Measurements from ENCODE around the gene POLG2. TPM values are rescaled to one million over a fixed set of nuclear protein-coding genes. Genes with fewer than 3 reads are reported as not detected.

Gene POLG2
- total RNA-seq, 2 experiments from 2014 or later = 36.6 to 37.5 TPM

- DNase-seq = no peak
- H3K4me3 Mint-ChIP-seq = peak overlapping the region; percentile 95
- ChIA-PET POLR2A (interaction anchor here (0.6 to 1.2 kb wide), 6 partner anchors 8 to 204 kb away, joined by 3 to 15 read pairs (median 3); partner anchors contain the start of gene POLG2), CTCF (interaction anchor here (0.6 to 3.0 kb wide), 6 partner anchors 8 to 479 kb away, joined by 3 to 29 read pairs (median 5); partner anchors contain the start of gene POLG2)
- peak overlapping the region; percentile 100 for H3K27ac Mint-ChIP-seq
- H3K27me3 Mint-ChIP-seq = no peaks in the 10 kb centered on the region
- H3K4me1 Mint-ChIP-seq = peaks cover 66% of the 10 kb centered on the region
- H3K9me3 Mint-ChIP-seq = no peaks in the 10 kb centered on the region
- H3K36me3 Mint-ChIP-seq (ENCODE audit: low read depth) = peaks cover 65% of the 10 kb centered on the region
These were observed 8.0 kb upstream of the POLG2 start for GRCh38 chr17:64504769-64505339.

- DNase-seq = no peak
- ChIA-PET CTCF (interaction anchor here (1.2 to 3.0 kb wide), 2 partner anchors 12 to 13 kb away, joined by 4 to 29 read pairs; no protein-coding TSS in a partner anchor), POLR2A (no interaction called here)
- Mint-ChIP-seq H3K4me1 (peaks cover 66% of the 10 kb centered on the region), H3K27me3 (no peaks in the 10 kb centered on the region), H3K4me3 (peak overlapping the region; percentile 95), H3K36me3 (ENCODE audit: low read depth) (peaks cover 70% of the 10 kb centered on the region), H3K27ac (peak overlapping the region; percentile 100), H3K9me3 (no peaks in the 10 kb centered on the region)
These were observed 7.2 kb upstream of the POLG2 start for GRCh38 chr17:64503821-64504768.

GRCh38 chr17:64503341-64503740, 6.5 kb upstream of the POLG2 start:
- POLR2A ChIA-PET = no interaction called here
- peaks cover 74% of the 10 kb centered on the region for H3K36me3 Mint-ChIP-seq (ENCODE audit: low read depth)
- H3K27ac Mint-ChIP-seq = no peak overlapping the region

GRCh38 chr17:64502809-64503208, 6.0 kb upstream of the POLG2 start:
- peak overlapping the region; percentile 72 for H3K27ac Mint-ChIP-seq
- H3K9me3 Mint-ChIP-seq = no peaks in the 10 kb centered on the region
- POLR2A ChIA-PET = interaction anchor here (0.7 kb wide), 1 partner anchor 10 kb away, joined by 3 read pairs; no protein-coding TSS in a partner anchor
- H3K27me3 Mint-ChIP-seq = no peaks in the 10 kb centered on the region
- no peak overlapping the region for H3K4me3 Mint-ChIP-seq
- H3K36me3 Mint-ChIP-seq (ENCODE audit: low read depth) = peaks cover 78% of the 10 kb centered on the region
- CTCF ChIA-PET = interaction anchor here (1.2 kb wide), 1 partner anchor 12 kb away, joined by 4 read pairs; no protein-coding TSS in a partner anchor
- H3K4me1 Mint-ChIP-seq = peaks cover 68% of the 10 kb centered on the region
- no peak for DNase-seq

More at GRCh38 chr17:64503341-64503740, 6.5 kb upstream of the POLG2 start:
- CTCF ChIA-PET = interaction anchor here (1.2 kb wide), 1 partner anchor 12 kb away, joined by 4 read pairs; no protein-coding TSS in a partner anchor
- Mint-ChIP-seq H3K27me3 (no peaks in the 10 kb centered on the region), H3K4me1 (peaks cover 68% of the 10 kb centered on the region), H3K9me3 (no peaks in the 10 kb centered on the region), H3K4me3 (peak overlapping the region; percentile 9)
- DNase-seq = no peak

- ChIA-PET POLR2A (interaction anchor here (0.7 kb wide), 1 partner anchor 9 kb away, joined by 3 read pairs; no protein-coding TSS in a partner anchor), CTCF (interaction anchor here (1.5 kb wide), 1 partner anchor 10 kb away, joined by 7 read pairs; no protein-coding TSS in a partner anchor)
- no peaks in the 10 kb centered on the region for H3K27me3 Mint-ChIP-seq
- peaks cover 81% of the 10 kb centered on the region for H3K36me3 Mint-ChIP-seq (ENCODE audit: low read depth)
- no peak for DNase-seq
- H3K27ac Mint-ChIP-seq = peak overlapping the region; percentile 54
- H3K4me1 Mint-ChIP-seq = peaks cover 72% of the 10 kb centered on the region
- no peaks in the 10 kb centered on the region for H3K9me3 Mint-ChIP-seq
- no peak overlapping the region for H3K4me3 Mint-ChIP-seq
These were observed 5.2 kb upstream of the POLG2 start for GRCh38 chr17:64502021-64502420.

GRCh38 chr17:64500862-64501765, 4.3 kb upstream of the POLG2 start:
- peaks cover 74% of the 10 kb centered on the region for H3K4me1 Mint-ChIP-seq
- H3K9me3 Mint-ChIP-seq = no peaks in the 10 kb centered on the region
- no peak overlapping the region for H3K4me3 Mint-ChIP-seq
- POLR2A ChIA-PET = no interaction called here
- H3K27me3 Mint-ChIP-seq = no peaks in the 10 kb centered on the region
- no peak overlapping the region for H3K27ac Mint-ChIP-seq
- H3K36me3 Mint-ChIP-seq (ENCODE audit: low read depth) = peaks cover 85% of the 10 kb centered on the region
- CTCF ChIA-PET = interaction anchor here (1.5 kb wide), 1 partner anchor 9 kb away, joined by 7 read pairs; no protein-coding TSS in a partner anchor
- DNase-seq = no peak

- Mint-ChIP-seq H3K36me3 (ENCODE audit: low read depth) (peaks cover 82% of the 10 kb centered on the region), H3K4me1 (peaks cover 77% of the 10 kb centered on the region), H3K4me3 (no peak overlapping the region), H3K9me3 (no peaks in the 10 kb centered on the region), H3K27me3 (no peaks in the 10 kb centered on the region), H3K27ac (no peak overlapping the region)
- CTCF ChIA-PET = interaction anchor here (1.0 kb wide), 1 partner anchor 9 kb away, joined by 3 read pairs; no protein-coding TSS in a partner anchor
- DNase-seq = no peak
- POLR2A ChIA-PET = no interaction called here
These were observed 3.6 kb upstream of the POLG2 start for GRCh38 chr17:64500487-64500859.

- DNase-seq = no peak
- H3K36me3 Mint-ChIP-seq (ENCODE audit: low read depth) = peaks cover 78% of the 10 kb centered on the region
- H3K9me3 Mint-ChIP-seq = no peaks in the 10 kb centered on the region
- ChIA-PET CTCF (interaction anchor here (1.0 kb wide), 1 partner anchor 9 kb away, joined by 3 read pairs; no protein-coding TSS in a partner anchor), POLR2A (no interaction called here)
- no peak overlapping the region for H3K4me3 Mint-ChIP-seq
- no peaks in the 10 kb centered on the region for H3K27me3 Mint-ChIP-seq
- H3K27ac Mint-ChIP-seq = no peak overlapping the region
- peaks cover 80% of the 10 kb centered on the region for H3K4me1 Mint-ChIP-seq
These were observed 3.1 kb upstream of the POLG2 start for GRCh38 chr17:64499805-64500486.

- no peak for DNase-seq
- Mint-ChIP-seq H3K4me1 (peaks cover 82% of the 10 kb centered on the region), H3K36me3 (ENCODE audit: low read depth) (peaks cover 75% of the 10 kb centered on the region), H3K9me3 (no peaks in the 10 kb centered on the region), H3K27me3 (no peaks in the 10 kb centered on the region), H3K27ac (peak overlapping the region; percentile 70), H3K4me3 (no peak overlapping the region)
- CTCF ChIA-PET = interaction anchor here (1.2 to 1.4 kb wide), 3 partner anchors 74 to 150 kb away, joined by 3 to 4 read pairs (median 4); no protein-coding TSS in a partner anchor
- POLR2A ChIA-PET = interaction anchor here (0.6 kb wide), 1 partner anchor 200 kb away, joined by 3 read pairs; no protein-coding TSS in a partner anchor
These were observed 1.7 kb upstream of the POLG2 start for GRCh38 chr17:64498308-64499203.

- Mint-ChIP-seq H3K9me3 (no peaks in the 10 kb centered on the region), H3K4me3 (peak overlapping the region; percentile 99), H3K27me3 (no peaks in the 10 kb centered on the region), H3K4me1 (peaks cover 78% of the 10 kb centered on the region), H3K36me3 (ENCODE audit: low read depth) (peaks cover 70% of the 10 kb centered on the region), H3K27ac (peak overlapping the region; percentile 98)
- ChIA-PET POLR2A (interaction anchor here (0.6 kb wide), 1 partner anchor 201 kb away, joined by 3 read pairs; no protein-coding TSS in a partner anchor), CTCF (interaction anchor here (0.9 to 2.0 kb wide), 5 partner anchors 8 to 154 kb away, joined by 3 to 13 read pairs (median 3); partner anchors contain the start of genes CEP95 and DDX5)
- no peak for DNase-seq
These were observed 746 bp upstream of the POLG2 start for GRCh38 chr17:64497565-64498035.

All from activated CD4-positive, alpha-beta T cell treated with anti-CD3 and anti-CD28 coated beads, Interleukin-2, amount 10 ng/mL, durations not matched to agents 7 days and 5 days (primary cell).